Measurements from ENCODE around the gene RETREG1. TPM values are rescaled to one million over a fixed set of nuclear protein-coding genes. Genes with fewer than 3 reads are reported as not detected.

RETREG1 gene
- total RNA-seq, 4 donors from 2014 or later = 0.51 to 12.5 (median 4.5) TPM

GRCh38 chr5:16505904-16506303 lies 110.9 kb downstream of the RETREG1 start:
- Histone ChIP-seq H3K4me3 (no peak overlapping the region), H3K27ac (no peak overlapping the region), H3K4me1 (no peaks in the 10 kb centered on the region), H3K36me3 (no peaks in the 10 kb centered on the region), H3K9me3 (no peaks in the 10 kb centered on the region), H3K27me3 (no peaks in the 10 kb centered on the region)
- intact Hi-C loops (cut with DNase I; ENCODE audit: low total_unique reads) = no loop called here
- TF ChIP-seq POLR2A (IDR thresholded peaks at IDR 0.05) = no peak
- no peak for DNase-seq

GRCh38 chr5:16505140-16505891 lies 111.5 kb downstream of the RETREG1 start:
- Histone ChIP-seq H3K4me3 (no peak overlapping the region), H3K27ac (no peak overlapping the region), H3K36me3 (no peaks in the 10 kb centered on the region), H3K9me3 (no peaks in the 10 kb centered on the region), H3K27me3 (no peaks in the 10 kb centered on the region), H3K4me1 (no peaks in the 10 kb centered on the region)
- no peak for DNase-seq
- no peak for TF ChIP-seq POLR2A (IDR thresholded peaks at IDR 0.05)
- no peak for TF ChIP-seq CTCF (IDR thresholded peaks at IDR 0.05)
- intact Hi-C loops (cut with DNase I; ENCODE audit: low total_unique reads) = no loop called here

GRCh38 chr5:16504571-16504970 lies 112.2 kb downstream of the RETREG1 start:
- no peaks in the 10 kb centered on the region for H3K27me3 ChIP-seq
- intact Hi-C loops (cut with DNase I; ENCODE audit: low total_unique reads) = no loop called here
- no peaks in the 10 kb centered on the region for H3K4me1 ChIP-seq
- no peak overlapping the region for H3K27ac ChIP-seq
- H3K36me3 ChIP-seq = no peaks in the 10 kb centered on the region
- TF ChIP-seq CTCF (IDR thresholded peaks at IDR 0.05) (no peak), POLR2A (IDR thresholded peaks at IDR 0.05) (no peak)
- DNase-seq = no peak
- H3K4me3 ChIP-seq = no peak overlapping the region
- H3K9me3 ChIP-seq = no peaks in the 10 kb centered on the region

GRCh38 chr5:16502866-16503265 lies 113.9 kb downstream of the RETREG1 start:
- intact Hi-C loops (cut with DNase I; ENCODE audit: low total_unique reads) = no loop called here
- DNase-seq = no peak
- Histone ChIP-seq H3K36me3 (no peaks in the 10 kb centered on the region), H3K4me3 (no peak overlapping the region), H3K4me1 (no peaks in the 10 kb centered on the region), H3K9me3 (no peaks in the 10 kb centered on the region), H3K27me3 (no peaks in the 10 kb centered on the region), H3K27ac (no peak overlapping the region)
- no peak for TF ChIP-seq CTCF (IDR thresholded peaks at IDR 0.05)
- TF ChIP-seq POLR2A (IDR thresholded peaks at IDR 0.05) = no peak

GRCh38 chr5:16500024-16500423 lies 116.8 kb downstream of the RETREG1 start:
- DNase-seq = no peak
- no peaks in the 10 kb centered on the region for H3K9me3 ChIP-seq
- no peak overlapping the region for H3K4me3 ChIP-seq
- no peaks in the 10 kb centered on the region for H3K27me3 ChIP-seq
- intact Hi-C loops (cut with DNase I; ENCODE audit: low total_unique reads) = no loop called here
- H3K27ac ChIP-seq = no peak overlapping the region
- no peaks in the 10 kb centered on the region for H3K4me1 ChIP-seq
- H3K36me3 ChIP-seq = no peaks in the 10 kb centered on the region
- TF ChIP-seq POLR2A (IDR thresholded peaks at IDR 0.05) (no peak), CTCF (IDR thresholded peaks at IDR 0.05) (no peak)
